HUES6 (cell line): ENCODE results near the gene KCNN4.
"Not testable (repeated sequence)": the region's sequence is repeated elsewhere in the genome, so short reads cannot be mapped to it uniquely, and the experiment has no call there.

ENCODE experiments used
- H3K27ac ChIP-seq: 2 replicates; pipeline ENCODE4 v1.7.0; 2013; ENCODE audit warnings: low read depth, mild to moderate bottlenecking, low read length, inconsistent platforms
- H3K27me3 ChIP-seq: 2 replicates; pipeline ENCODE4 v1.6.1; 2013; ENCODE audit warnings: low read length; ENCODE audit not compliant: control insufficient read depth, insufficient read depth
- H3K36me3 ChIP-seq: 2 replicates; pipeline ENCODE4 v1.6.1; 2013; ENCODE audit warnings: low read length; ENCODE audit not compliant: control insufficient read depth, insufficient read depth
- H3K4me1 ChIP-seq: 2 replicates; pipeline ENCODE4 v1.6.1; 2013; ENCODE audit warnings: low read length; ENCODE audit not compliant: control insufficient read depth, insufficient read depth
- H3K4me3 ChIP-seq: 2 replicates; pipeline ENCODE4 v1.5.1; 2013; ENCODE audit warnings: low read depth, low read length
- H3K9ac ChIP-seq: one replicate; pipeline ENCODE4 v1.6.1; 2013; ENCODE audit warnings: mild to moderate bottlenecking, low read length
- H3K9me3 ChIP-seq: 2 replicates; pipeline ENCODE4 v1.6.1; 2013; ENCODE audit warnings: low read depth, low read length; ENCODE audit not compliant: control insufficient read depth, insufficient read depth

KCNN4 gene

GRCh38 chr19:43781630-43782310, 997 bp upstream of the KCNN4 start:
- H3K27me3 ChIP-seq: peaks cover 3% of the 10 kb centered on the region; the same call in 1 of the 2 replicates
- H3K27ac ChIP-seq: no peak overlapping the region
- H3K4me3 ChIP-seq: no peak overlapping the region
- H3K36me3 ChIP-seq: no peaks in the 10 kb centered on the region
- peaks cover 26% of the 10 kb centered on the region for H3K4me1 ChIP-seq
- no peaks in the 10 kb centered on the region for H3K9me3 ChIP-seq
- no peak overlapping the region for H3K9ac ChIP-seq

- no peak overlapping the region for H3K9ac ChIP-seq
- H3K27me3 ChIP-seq: peaks cover 20% of the 10 kb centered on the region
- no peak overlapping the region for H3K4me3 ChIP-seq
Observed at GRCh38 chr19:43779820-43780219, 953 bp downstream of the KCNN4 start.

GRCh38 chr19:43779147-43779819, 1.5 kb downstream of the KCNN4 start:
- Histone ChIP-seq H3K4me1 (peaks cover 30% of the 10 kb centered on the region), H3K9ac (no peak overlapping the region), H3K4me3 (no peak overlapping the region), H3K27ac (no peak overlapping the region), H3K27me3 (peaks cover 25% of the 10 kb centered on the region), H3K9me3 (no peaks in the 10 kb centered on the region), H3K36me3 (no peaks in the 10 kb centered on the region)

More at GRCh38 chr19:43779820-43780219, 953 bp downstream of the KCNN4 start:
- Histone ChIP-seq H3K36me3 (no peaks in the 10 kb centered on the region), H3K4me1 (peaks cover 27% of the 10 kb centered on the region), H3K9me3 (no peaks in the 10 kb centered on the region), H3K27ac (no peak overlapping the region)

- H3K4me3 ChIP-seq: no peak overlapping the region
- no peak overlapping the region for H3K27ac ChIP-seq
- H3K27me3 ChIP-seq: peaks cover 32% of the 10 kb centered on the region
- H3K9ac ChIP-seq: no peak overlapping the region
- H3K9me3 ChIP-seq: no peaks in the 10 kb centered on the region
- H3K36me3 ChIP-seq: no peaks in the 10 kb centered on the region
- H3K4me1 ChIP-seq: peaks cover 34% of the 10 kb centered on the region
Observed at GRCh38 chr19:43778651-43779050, 2.1 kb downstream of the KCNN4 start.

- H3K4me3 ChIP-seq: no peak overlapping the region
- no peak overlapping the region for H3K9ac ChIP-seq
- H3K9me3 ChIP-seq: no peaks in the 10 kb centered on the region
- H3K27me3 ChIP-seq: peaks cover 46% of the 10 kb centered on the region
- no peak overlapping the region for H3K27ac ChIP-seq
- H3K4me1 ChIP-seq: peaks cover 39% of the 10 kb centered on the region
- no peaks in the 10 kb centered on the region for H3K36me3 ChIP-seq
Observed at GRCh38 chr19:43777163-43777695, 3.5 kb downstream of the KCNN4 start.

GRCh38 chr19:43776286-43776685, 4.5 kb downstream of the KCNN4 start:
- Histone ChIP-seq H3K36me3 (no peaks in the 10 kb centered on the region), H3K27ac (no peak overlapping the region)

GRCh38 chr19:43775299-43775890, 5.4 kb downstream of the KCNN4 start:
- Histone ChIP-seq H3K36me3 (no peaks in the 10 kb centered on the region), H3K9ac (no peak overlapping the region), H3K9me3 (no peaks in the 10 kb centered on the region), H3K4me1 (peaks cover 39% of the 10 kb centered on the region), H3K27ac (no peak overlapping the region), H3K27me3 (peaks cover 64% of the 10 kb centered on the region), H3K4me3 (no peak overlapping the region)

More at GRCh38 chr19:43776286-43776685, 4.5 kb downstream of the KCNN4 start:
- H3K9me3 ChIP-seq: no peaks in the 10 kb centered on the region
- H3K4me3 ChIP-seq: no peak overlapping the region
- H3K27me3 ChIP-seq: peaks cover 55% of the 10 kb centered on the region
- H3K4me1 ChIP-seq: peaks cover 39% of the 10 kb centered on the region
- no peak overlapping the region for H3K9ac ChIP-seq

GRCh38 chr19:43774940-43775258, 5.9 kb downstream of the KCNN4 start:
- not testable (repeated sequence) for H3K36me3 ChIP-seq, H3K27ac ChIP-seq, H3K9ac ChIP-seq, H3K9me3 ChIP-seq
- peaks cover 37% of the 10 kb centered on the region for H3K4me1 ChIP-seq
- peaks cover 69% of the 10 kb centered on the region for H3K27me3 ChIP-seq
- H3K4me3 ChIP-seq: peak overlapping the region; percentile 71

- Histone ChIP-seq H3K9me3 (no peaks in the 10 kb centered on the region), H3K9ac (peak overlapping the region; percentile 39), H3K27me3 (peaks cover 73% of the 10 kb centered on the region), H3K4me1 (peaks cover 31% of the 10 kb centered on the region), H3K36me3 (no peaks in the 10 kb centered on the region), H3K27ac (no peak overlapping the region), H3K4me3 (peak overlapping the region; percentile 71)
Observed at GRCh38 chr19:43774103-43774939, 6.5 kb downstream of the KCNN4 start.

GRCh38 chr19:43773725-43774102, 7.1 kb downstream of the KCNN4 start:
- peak overlapping the region; percentile 71 for H3K4me3 ChIP-seq
- peaks cover 29% of the 10 kb centered on the region for H3K4me1 ChIP-seq
- no peak overlapping the region for H3K27ac ChIP-seq
- no peaks in the 10 kb centered on the region for H3K36me3 ChIP-seq
- H3K9me3 ChIP-seq: no peaks in the 10 kb centered on the region
- no peak overlapping the region for H3K9ac ChIP-seq
- peaks cover 73% of the 10 kb centered on the region for H3K27me3 ChIP-seq
